HepG2 (cell line): ENCODE data around the gene ADAMTS12. TPM values are rescaled to one million over a fixed set of nuclear protein-coding genes. Genes with fewer than 3 reads are reported as not detected.
A peak's percentile ranks its signal among the peaks of the same experiment; 100 is the strongest.

Source experiments
- ATF3 ChIP-seq: sonication (generic); formaldehyde crosslinking; IDR thresholded peaks from 2 replicates; pipeline ENCODE4 v1.4.0; 2020; ENCODE audit warnings: missing genetic modification reagents
- CSRNP2 ChIP-seq: sonication (generic); formaldehyde crosslinking; conservative IDR thresholded peaks from 2 replicates; pipeline ENCODE4 v1.8.0; 2022; ENCODE audit warnings: low read depth, missing genetic modification reagents
- FOXP1 ChIP-seq, 2 experiments: fragments of 450-650 bp in 1 of 2; IDR thresholded peaks; 2 replicates each; pipeline ENCODE4 v1.6.1; 2017 to 2018; ENCODE audit warnings: antibody characterized with exemption in 1 of 2
- REST ChIP-seq, 2 experiments: IDR thresholded peaks; 2 replicates each; pipeline ENCODE4 v1.6.1; 2011 to 2012; ENCODE audit warnings: low read length in 2 of 2, borderline replicate concordance in 1 of 2, low read depth in 1 of 2, mild to moderate bottlenecking in 1 of 2, moderate library complexity in 1 of 2
- TSC22D2 ChIP-seq: sonication (generic); formaldehyde crosslinking; IDR thresholded peaks from 2 replicates; pipeline ENCODE4 v1.5.1; 2020; ENCODE audit warnings: missing genetic modification reagents, mild to moderate bottlenecking, borderline replicate concordance
- ZBTB44 ChIP-seq: sonication (generic); formaldehyde crosslinking; IDR thresholded peaks from 2 replicates; pipeline ENCODE4 v1.4.0; 2020; ENCODE audit warnings: missing genetic modification reagents
- ZHX2 ChIP-seq, 2 experiments: sonication (generic) in 1 of 2; formaldehyde crosslinking in 1 of 2; IDR thresholded peaks; 2 replicates each; pipeline versions ENCODE4 v1.6.1 to v1.9.0; 2014 to 2022; ENCODE audit warnings: antibody characterized with exemption in 1 of 2, borderline replicate concordance in 1 of 2, inconsistent platforms in 1 of 2, low read depth in 1 of 2, missing genetic modification reagents in 1 of 2
- ZNF574 ChIP-seq: sonication (generic); formaldehyde crosslinking; IDR thresholded peaks from 2 replicates; pipeline ENCODE4 v1.4.0; 2020; ENCODE audit warnings: missing genetic modification reagents
- ZNF766 ChIP-seq: sonication (generic); formaldehyde crosslinking; IDR thresholded peaks from 2 replicates; pipeline ENCODE4 v1.5.0; 2020; ENCODE audit warnings: missing genetic modification reagents, borderline replicate concordance
- polyA plus RNA-seq, 8 experiments: library from polyadenylated mRNA; depleted of rRNA in 3 of 8; stranded (reverse) in 7 of 8; unstranded in 1 of 8; fragments of >200 nt; fragmentation: Illumina TruSeq in 4 of 8; extraction: Trizol in 4 of 8; gene quantifications; 2 replicates each; pipeline versions ENCODE4 v1.2.1 to v1.2.3, GENCODE V29; 2011 to 2016; ENCODE audit warnings: low read depth in 4 of 8, missing spikeins in 1 of 8, mixed read lengths in 1 of 8; ENCODE audit not compliant: insufficient read depth in 1 of 8
- total RNA-seq, 5 experiments: library from RNA; depleted of rRNA; stranded (reverse); fragments of >200 nt; fragmentation: Illumina TruSeq; extraction: Trizol; gene quantifications; 2 replicates each; pipeline ENCODE4 v1.2.3, GENCODE V29; 2016; ENCODE audit warnings: low read depth in 1 of 5

Gene ADAMTS12
- total and polyA plus RNA-seq, 2 of the 13 experiments (the other 11 are each of a cell fraction or from before 2014, with no cell fraction given): 0.03 TPM; not detected in 1

GRCh38 chr5:33936004-33936380, 44.2 kb upstream of the ADAMTS12 start (continued):
- 0 out of 2 replicates have a peak, but pooled peaks have one; percentile 57 for TF ChIP-seq ZBTB44 (CRISPR knock-in tag)
- peak; percentile 65; the same call in 1 of the 2 replicates for TF ChIP-seq ZNF766 (CRISPR knock-in tag)
- peak; percentile 45; the same call in 1 of the 2 replicates for TF ChIP-seq ATF3 (CRISPR knock-in tag)
- TF ChIP-seq TSC22D2 (CRISPR knock-in tag): 0 out of 2 replicates have a peak, but pooled peaks have one; percentile 36
- TF ChIP-seq ZNF574 (CRISPR knock-in tag): peak; percentile 32; the same call in 1 of the 2 replicates
- TF ChIP-seq CSRNP2 (CRISPR knock-in tag): no peak
- peak; percentile 79 to 95 for TF ChIP-seq REST (IDR thresholded peaks at IDR 0.05; ENCODE audit: borderline replicate concordance in 1 of 2, low read depth in 1 of 2, low read length in 2 of 2)
- TF ChIP-seq ZHX2 (IDR thresholded peaks at IDR 0.05; ENCODE audit: low read depth): no peak
- 0 out of 2 replicates have a peak, but pooled peaks have one; percentile 35 for TF ChIP-seq ZHX2 (CRISPR knock-in tag; IDR thresholded peaks at IDR 0.05; ENCODE audit: borderline replicate concordance)
- TF ChIP-seq FOXP1 (IDR thresholded peaks at IDR 0.05): no peak
- TF ChIP-seq FOXP1 (CRISPR knock-in tag; IDR thresholded peaks at IDR 0.05): no peak
